GM19452 (cell line): ENCODE measurements around the gene OR6J1.
"Not testable (repeated sequence)": the region's sequence is repeated elsewhere in the genome, so short reads cannot be mapped to it uniquely, and the experiment has no call there.

Source experiments
- ATAC-seq: cut with Tn5 transposase; IDR thresholded peaks from one replicate; pipeline ENCODE4 v1.9.1; 2021; ENCODE audit not compliant: unreplicated experiment

The OR6J1 gene

GRCh38 chr14:22610931-22611330 lies 33.2 kb downstream of the OR6J1 start:
- no peak for ATAC-seq

- ATAC-seq, result no peak
Measured at GRCh38 chr14:22607291-22607690, 36.9 kb downstream of the OR6J1 start.

GRCh38 chr14:22606380-22606779 lies 37.8 kb downstream of the OR6J1 start:
- no peak for ATAC-seq

GRCh38 chr14:22602862-22603261 lies 41.3 kb downstream of the OR6J1 start:
- ATAC-seq, result no peak

- no peak for ATAC-seq
Measured at GRCh38 chr14:22601996-22602395, 42.2 kb downstream of the OR6J1 start.

GRCh38 chr14:22601456-22601855 lies 42.7 kb downstream of the OR6J1 start:
- ATAC-seq, result no peak

GRCh38 chr14:22600027-22600426 lies 44.1 kb downstream of the OR6J1 start:
- ATAC-seq, result no peak

GRCh38 chr14:22599349-22599748 lies 44.8 kb downstream of the OR6J1 start:
- ATAC-seq, result no peak

- ATAC-seq, result no peak
Measured at GRCh38 chr14:22598896-22599244, 45.3 kb downstream of the OR6J1 start.

- ATAC-seq, result no peak
Measured at GRCh38 chr14:22598099-22598895, 45.9 kb downstream of the OR6J1 start, which contains the start of gene ABHD4. Gene ABHD4 (plus strand): TSS chr14:22598300. CDS start chr14:22598307, 7 bp downstream.

GRCh38 chr14:22597771-22598098 lies 46.4 kb downstream of the OR6J1 start:
- ATAC-seq, result no peak

- ATAC-seq, result no peak
Measured at GRCh38 chr14:22597265-22597664, 46.9 kb downstream of the OR6J1 start.

GRCh38 chr14:22596354-22596879 lies 47.7 kb downstream of the OR6J1 start:
- no peak for ATAC-seq

- ATAC-seq, result no peak
Measured at GRCh38 chr14:22594156-22594716, 49.9 kb downstream of the OR6J1 start.

GRCh38 chr14:22593601-22594000 lies 50.6 kb downstream of the OR6J1 start:
- ATAC-seq, result no peak

- ATAC-seq, result no peak
Measured at GRCh38 chr14:22593189-22593588, 51.0 kb downstream of the OR6J1 start.

GRCh38 chr14:22589096-22589839 lies 54.9 kb downstream of the OR6J1 start, which contains the start of gene DAD1:
Gene DAD1 (minus strand): TSS chr14:22589224. CDS start chr14:22589157, 67 bp downstream.
- ATAC-seq, result peak; percentile 87

- ATAC-seq, result no peak
Measured at GRCh38 chr14:22588526-22589095, 55.5 kb downstream of the OR6J1 start.

- ATAC-seq, result not testable (repeated sequence)
Measured at GRCh38 chr14:22587677-22588422, 56.3 kb downstream of the OR6J1 start.

GRCh38 chr14:22587247-22587646 lies 56.9 kb downstream of the OR6J1 start:
- ATAC-seq, result no peak

GRCh38 chr14:22583994-22584393 lies 60.2 kb downstream of the OR6J1 start:
- no peak for ATAC-seq
